GM18951 (cell line): ENCODE data around the gene PIM1.
A peak's percentile ranks its signal among the peaks of the same experiment; 100 is the strongest.

Experiments used
- POLR2A ChIP-seq: IDR thresholded peaks from 4 replicates; pipeline ENCODE4 v1.6.1; 2011; ENCODE audit warnings: mild to moderate bottlenecking; ENCODE audit not compliant: insufficient read length, insufficient read depth; ENCODE audit errors: extremely low read depth
- in situ Hi-C: fragments of 300-500 bp; cut with MboI; formaldehyde crosslinking; loops from one replicate; pipeline ENCODE4 v1.12.0; 2022; ENCODE audit warnings: low sequenced_read_pairs, mixed read lengths, inconsistent platforms; ENCODE audit not compliant: unreplicated experiment

Gene PIM1

GRCh38 chr6:37170273-37171200 lies 585 bp downstream of the PIM1 start:
- in situ Hi-C loops: loop anchor here (5.0 kb wide), 1 partner anchor 118 kb away; no protein-coding TSS in a partner anchor
- TF ChIP-seq POLR2A: peak; percentile 1

- TF ChIP-seq POLR2A: peak; percentile 16
- in situ Hi-C loops: loop anchor here (5.0 kb wide), 1 partner anchor 119 kb away; no protein-coding TSS in a partner anchor
Observed at GRCh38 chr6:37171201-37171969, 1.4 kb downstream of the PIM1 start.

GRCh38 chr6:37171970-37172812 lies 2.2 kb downstream of the PIM1 start:
- in situ Hi-C loops: loop anchor here (5.0 kb wide), 1 partner anchor 120 kb away; no protein-coding TSS in a partner anchor
- no peak for TF ChIP-seq POLR2A

- in situ Hi-C loops: loop anchor here (5.0 kb wide), 1 partner anchor 121 kb away; no protein-coding TSS in a partner anchor
Observed at GRCh38 chr6:37172912-37173492, 3.0 kb downstream of the PIM1 start.

GRCh38 chr6:37173493-37174195 lies 3.7 kb downstream of the PIM1 start:
- TF ChIP-seq POLR2A: no peak
- in situ Hi-C loops: loop anchor here (5.0 kb wide), 1 partner anchor 121 kb away; no protein-coding TSS in a partner anchor

More at GRCh38 chr6:37172912-37173492, 3.0 kb downstream of the PIM1 start:
- TF ChIP-seq POLR2A: no peak

GRCh38 chr6:37174196-37174514 lies 4.2 kb downstream of the PIM1 start:
- in situ Hi-C loops: loop anchor here (5.0 kb wide), 1 partner anchor 122 kb away; no protein-coding TSS in a partner anchor
- TF ChIP-seq POLR2A: no peak

GRCh38 chr6:37174515-37175331 lies 4.8 kb downstream of the PIM1 start:
- in situ Hi-C loops: loop anchor here (5.0 kb wide), 1 partner anchor 122 kb away; no protein-coding TSS in a partner anchor
- TF ChIP-seq POLR2A: no peak

- in situ Hi-C loops: no loop called here
- no peak for TF ChIP-seq POLR2A
Observed at GRCh38 chr6:37175332-37176267, 5.6 kb downstream of the PIM1 start.

GRCh38 chr6:37176268-37177076 lies 6.5 kb downstream of the PIM1 start:
- TF ChIP-seq POLR2A: no peak
- in situ Hi-C loops: no loop called here
